Hematopoietic multipotent progenitor cell treated with erythropoietin and hydrocortisone succinate and interleukin-3 and kit ligand, for 4 days (in vitro differentiated cells): ENCODE measurements around the gene ZBTB22.

Experiments used
- DNase-seq: peaks from one replicate; pipeline ENCODE4 v3.0.0-alpha.2; 2015

Gene ZBTB22

GRCh38 chr6:33324125-33324524 is 6.6 kb upstream of the ZBTB22 start:
- DNase-seq, result peak; percentile 51

- no peak for DNase-seq
Measured at GRCh38 chr6:33323623-33323948, 6.0 kb upstream of the ZBTB22 start.

GRCh38 chr6:33321227-33321626 is 3.7 kb upstream of the ZBTB22 start:
- DNase-seq, result no peak

- no peak for DNase-seq
Measured at GRCh38 chr6:33320315-33321181, 3.0 kb upstream of the ZBTB22 start.

- DNase-seq, result no peak
Measured at GRCh38 chr6:33319939-33320314, 2.4 kb upstream of the ZBTB22 start.

- no peak for DNase-seq
Measured at GRCh38 chr6:33318426-33319073, 1.0 kb upstream of the ZBTB22 start.

- DNase-seq, result no peak
Measured at GRCh38 chr6:33317419-33317668, 200 bp downstream of the ZBTB22 start.

GRCh38 chr6:33316603-33317418 is 733 bp downstream of the ZBTB22 start:
- peak; percentile 41 for DNase-seq

GRCh38 chr6:33315793-33316602 is 1.5 kb downstream of the ZBTB22 start:
- no peak for DNase-seq

- no peak for DNase-seq
Measured at GRCh38 chr6:33314943-33315792, 2.4 kb downstream of the ZBTB22 start.

GRCh38 chr6:33314515-33314942 is 3.0 kb downstream of the ZBTB22 start:
- DNase-seq, result peak; percentile 83

GRCh38 chr6:33313709-33314514 is 3.6 kb downstream of the ZBTB22 start, which contains the start of gene TAPBP:
Gene TAPBP, minus strand, starts transcription at chr6:33314078. Its CDS starts 37 bp downstream, at chr6:33314041.
- peak; percentile 79 for DNase-seq

GRCh38 chr6:33313105-33313708 is 4.3 kb downstream of the ZBTB22 start:
- peak; percentile 77 for DNase-seq

- DNase-seq, result peak; percentile 89
Measured at GRCh38 chr6:33312361-33313104, 5.0 kb downstream of the ZBTB22 start.

GRCh38 chr6:33306356-33306755 is 11.2 kb downstream of the ZBTB22 start:
- DNase-seq, result no peak

- DNase-seq, result no peak
Measured at GRCh38 chr6:33305052-33305451, 12.5 kb downstream of the ZBTB22 start.

- no peak for DNase-seq
Measured at GRCh38 chr6:33304216-33304615, 13.3 kb downstream of the ZBTB22 start.

- no peak for DNase-seq
Measured at GRCh38 chr6:33301877-33302276, 15.7 kb downstream of the ZBTB22 start.

GRCh38 chr6:33299237-33299944 is 18.2 kb downstream of the ZBTB22 start:
- peak; percentile 98 for DNase-seq
